GM21723 (cell line): ENCODE data around the gene PTPRD.

ENCODE experiments used
- ATAC-seq: cut with Tn5 transposase; IDR thresholded peaks from one replicate; pipeline ENCODE4 v1.9.1; 2021; ENCODE audit warnings: mild to moderate bottlenecking, moderate library complexity; ENCODE audit not compliant: unreplicated experiment

Gene PTPRD

GRCh38 chr9:9670454-9670853 is 942.3 kb downstream of the PTPRD start:
- no peak for ATAC-seq

DNA sequence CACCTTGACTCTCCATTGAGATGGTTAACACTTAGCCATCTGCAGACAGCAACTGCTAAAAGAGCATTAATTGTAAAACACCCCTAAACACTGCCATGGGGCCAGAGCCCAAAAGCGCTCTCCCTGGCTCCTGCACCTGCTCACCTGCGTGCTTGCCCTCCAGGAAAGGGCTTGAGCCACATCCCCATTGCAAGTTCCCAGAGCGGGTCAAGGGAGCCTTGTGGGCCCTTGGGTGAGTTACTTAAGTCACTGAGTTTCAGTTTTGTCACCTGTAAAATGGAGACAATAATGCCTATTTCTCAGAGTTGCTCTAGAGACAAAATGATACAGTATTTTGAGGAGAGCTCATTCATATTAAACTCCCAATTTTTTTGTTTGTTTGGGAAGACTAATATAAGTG is 967.8 kb downstream of the PTPRD start:
- no peak for ATAC-seq

GRCh38 chr9:9631284-9631683 is 981.5 kb downstream of the PTPRD start:
- peak; percentile 83 for ATAC-seq

- no peak for ATAC-seq
Measured at GRCh38 chr9:9625248-9625647, 987.6 kb downstream of the PTPRD start.

DNA sequence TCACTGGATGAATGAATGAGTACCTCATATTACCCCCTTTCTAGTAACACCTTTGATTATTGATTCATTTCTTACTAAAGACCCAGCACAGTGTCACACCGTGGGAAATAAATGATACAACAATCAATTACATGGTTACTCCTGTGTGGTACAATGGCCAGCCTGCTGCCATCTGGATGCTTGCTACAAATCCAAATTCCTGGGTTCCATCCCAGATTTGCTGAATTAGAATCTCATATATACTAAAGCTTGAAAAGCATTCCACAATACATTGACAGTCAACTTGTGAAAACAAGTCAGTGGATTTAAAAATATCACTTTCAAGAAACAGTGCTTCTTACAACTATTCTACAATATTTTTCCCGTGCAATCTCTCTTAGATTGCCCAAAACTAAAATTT is 989.3 kb downstream of the PTPRD start:
- ATAC-seq = no peak

GRCh38 chr9:9621355-9621940 is 991.4 kb downstream of the PTPRD start:
- ATAC-seq = no peak

DNA sequence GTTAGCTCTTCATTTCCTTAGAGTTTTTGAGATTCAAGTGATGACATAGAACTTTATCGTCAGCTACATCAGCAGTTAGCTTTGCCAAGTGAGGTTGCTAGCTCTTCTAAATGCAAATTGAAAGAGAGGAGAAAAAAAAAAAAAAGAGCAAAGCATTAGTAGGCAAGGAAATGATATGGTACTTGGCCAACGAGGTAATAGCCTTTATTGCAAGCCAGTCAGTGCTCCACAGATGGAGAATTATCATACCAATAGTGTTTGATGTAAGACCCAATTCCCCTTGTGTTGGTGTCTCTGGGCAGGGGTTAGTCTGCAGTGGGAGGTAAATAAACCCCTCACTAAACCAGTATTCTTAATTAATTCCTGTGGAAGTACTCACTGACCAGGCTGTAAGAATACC is 992.1 kb downstream of the PTPRD start:
- ATAC-seq = no peak

DNA sequence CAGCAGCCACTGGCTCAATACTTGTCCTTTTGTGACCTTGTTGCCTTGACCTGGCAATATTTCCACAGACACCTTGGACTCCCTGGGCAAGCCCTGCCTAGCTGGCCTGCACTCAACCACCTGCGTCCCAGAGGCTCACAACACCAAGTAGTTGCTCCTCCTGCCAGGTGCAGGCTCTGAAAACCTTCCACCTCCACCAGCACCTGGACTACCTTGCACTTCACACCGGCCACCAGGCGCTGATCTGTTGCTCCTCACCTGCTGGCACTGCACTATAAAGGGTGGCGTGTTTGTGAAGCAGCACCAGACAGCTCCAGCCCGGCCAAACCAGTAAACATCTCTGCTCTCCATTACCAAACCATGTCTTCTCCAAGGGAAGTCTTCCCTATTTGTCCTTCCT is 997.7 kb downstream of the PTPRD start:
- ATAC-seq = no peak

DNA sequence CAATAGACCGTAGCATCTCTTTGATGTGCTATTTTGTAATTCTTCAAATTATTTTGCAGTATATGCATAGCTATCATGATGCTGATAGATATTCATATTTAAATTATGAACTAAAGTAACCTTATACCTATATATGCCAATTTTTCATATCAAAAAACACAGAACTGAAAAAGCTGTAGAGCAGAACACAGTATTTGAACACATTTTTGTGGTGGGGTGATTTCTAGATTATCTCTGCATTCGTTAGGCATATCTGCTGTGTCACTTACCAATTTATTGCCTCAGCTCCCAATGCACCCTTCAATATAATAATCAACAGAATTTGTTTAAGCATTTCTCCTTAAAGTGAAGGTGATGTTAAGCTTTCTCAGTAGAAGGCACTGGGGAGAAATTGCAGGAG is 998.2 kb downstream of the PTPRD start:
- ATAC-seq = no peak

GRCh38 chr9:9612755-9613154 is 1000.0 kb downstream of the PTPRD start:
- ATAC-seq = peak; percentile 71

GRCh38 chr9:9612270-9612669 is 1000.5 kb downstream of the PTPRD start:
- ATAC-seq = peak; percentile 91

GRCh38 chr9:9605681-9606080 is 1007.1 kb downstream of the PTPRD start:
- ATAC-seq = no peak

DNA sequence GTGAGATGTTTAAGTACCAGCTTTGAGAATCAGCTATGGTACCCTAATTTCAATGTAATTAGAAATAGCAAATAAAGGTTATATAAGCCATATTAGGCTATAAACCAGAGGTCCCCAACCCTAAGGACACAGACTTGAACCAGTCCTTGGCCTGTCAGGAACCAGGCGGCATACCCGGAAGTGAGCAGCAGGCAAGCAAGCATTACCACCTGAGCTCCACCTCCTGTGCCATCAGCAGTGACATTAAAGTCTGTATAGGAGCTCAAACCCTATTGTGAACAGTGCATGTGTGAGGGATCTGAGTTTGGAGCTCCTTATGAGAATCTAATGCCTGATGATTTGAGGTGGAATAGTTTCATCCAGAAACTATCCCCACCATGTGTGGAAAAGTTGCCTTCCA is 1009.5 kb downstream of the PTPRD start:
- no peak for ATAC-seq

- ATAC-seq = no peak
Measured at GRCh38 chr9:9598723-9599122, 1014.1 kb downstream of the PTPRD start.

GRCh38 chr9:9592104-9592503 is 1020.7 kb downstream of the PTPRD start:
- ATAC-seq = no peak

DNA sequence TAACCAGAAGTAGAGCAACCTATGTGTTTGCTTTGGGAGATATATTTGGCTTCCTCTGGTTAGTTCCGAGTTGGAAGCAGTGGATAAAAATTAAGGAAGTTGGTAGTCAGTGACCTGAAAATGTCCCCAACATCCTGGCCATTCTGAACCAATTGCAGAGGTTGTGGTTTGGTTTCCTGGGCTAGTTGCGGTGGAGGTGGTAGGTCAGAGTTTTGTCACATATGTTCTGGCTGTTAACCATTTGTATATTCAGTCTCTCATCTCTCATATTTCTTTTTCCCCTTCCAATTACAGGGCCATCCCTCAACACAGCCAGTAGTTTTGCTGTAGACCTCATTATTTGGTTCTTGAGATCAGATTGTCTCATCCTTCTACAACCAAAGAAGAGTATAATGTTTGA is 1026.9 kb downstream of the PTPRD start:
- ATAC-seq = no peak

- ATAC-seq = no peak
Measured at GRCh38 chr9:9574080-9574479, 1038.7 kb downstream of the PTPRD start.

DNA sequence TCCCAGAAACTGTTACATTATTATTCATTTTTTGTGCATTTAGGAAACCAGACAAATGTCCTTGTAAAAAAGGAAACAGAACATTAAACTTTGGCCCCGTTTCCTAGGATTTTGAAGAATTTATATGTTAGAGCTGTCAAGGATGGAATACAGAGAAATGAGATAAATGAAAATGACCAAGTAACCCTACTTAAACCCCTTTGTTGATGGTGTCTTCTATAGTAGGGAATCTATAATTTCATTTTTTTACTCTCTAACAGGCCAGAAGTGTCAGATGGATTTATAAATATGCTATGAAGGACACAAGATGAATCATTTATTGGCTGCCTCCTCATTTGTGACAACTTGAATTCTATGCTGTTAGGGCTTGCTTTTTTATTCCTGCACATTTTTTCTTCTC is 1047.1 kb downstream of the PTPRD start:
- no peak for ATAC-seq

DNA sequence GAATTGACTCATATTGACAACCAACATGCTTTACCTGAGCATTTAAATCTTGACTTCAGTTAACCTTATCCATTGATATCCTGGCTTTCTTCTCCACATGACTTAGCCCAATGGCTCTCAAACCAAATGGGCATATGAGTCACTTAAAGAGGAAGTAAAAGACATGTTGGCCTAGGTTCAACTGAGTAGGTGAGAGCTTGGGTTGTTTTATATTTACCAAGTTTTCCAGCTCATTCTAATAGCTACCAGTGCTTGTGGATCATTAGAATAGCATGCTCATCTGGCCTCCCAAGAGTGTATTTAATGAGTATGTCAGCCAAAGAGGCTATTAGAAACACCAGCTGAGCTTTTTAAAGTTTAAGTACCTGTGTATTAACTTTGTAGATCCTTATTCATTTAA is 1049.0 kb downstream of the PTPRD start:
- ATAC-seq = no peak

DNA sequence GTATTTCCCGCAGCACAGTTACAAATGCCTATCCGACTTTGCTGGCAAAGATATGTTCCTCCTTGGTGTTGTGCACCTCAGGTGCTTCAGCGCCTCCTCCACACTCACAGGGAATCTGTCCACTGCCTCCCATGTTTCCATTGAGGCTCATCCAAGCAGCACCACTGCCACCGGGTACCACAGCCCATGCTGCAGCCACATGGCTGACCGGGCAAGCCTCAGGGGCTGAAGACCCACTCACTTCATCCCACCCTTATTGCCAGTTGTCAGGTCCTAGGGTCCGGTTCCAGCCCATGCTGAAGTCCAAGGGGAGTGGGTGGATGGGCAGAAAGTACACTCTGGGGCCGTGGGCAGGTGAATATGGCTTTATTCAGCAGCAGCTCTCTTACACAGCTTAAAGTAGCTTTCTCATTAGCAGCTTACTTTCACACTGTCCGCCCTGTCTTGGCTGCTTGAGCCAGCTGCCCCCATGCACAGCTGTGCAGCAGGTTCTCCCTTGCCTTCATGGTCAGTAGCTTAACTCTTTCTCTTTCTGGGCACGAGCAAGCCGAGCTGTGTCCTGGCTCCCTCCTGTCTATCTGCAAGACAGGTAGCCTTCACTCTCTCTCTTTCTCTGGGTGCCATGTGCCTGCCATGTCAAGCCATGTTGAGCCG is 1052.3 kb downstream of the PTPRD start:
- no peak for ATAC-seq

DNA sequence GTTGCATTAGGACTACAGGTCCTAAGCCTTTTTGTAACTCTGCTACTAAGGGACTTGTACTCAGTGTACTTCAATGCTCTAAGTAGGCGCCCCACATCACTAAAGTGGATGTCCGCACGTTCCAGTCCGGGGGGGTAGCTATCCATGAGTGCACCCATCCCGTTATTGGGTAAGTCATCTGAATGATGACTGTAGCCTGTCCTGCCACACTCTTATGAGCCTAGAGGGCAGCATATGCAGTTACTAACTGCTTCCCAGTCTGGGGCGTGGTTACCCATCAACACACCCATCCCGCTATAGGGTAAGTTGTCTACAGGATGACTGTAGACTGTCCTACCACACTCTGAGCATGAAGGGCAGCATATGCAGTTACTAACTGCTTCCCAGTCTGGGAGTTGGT is 1053.9 kb downstream of the PTPRD start:
- no peak for ATAC-seq

GRCh38 chr9:9557804-9558334 is 1054.9 kb downstream of the PTPRD start:
- no peak for ATAC-seq
